HFFc6 (cell line): ENCODE results near the gene DALRD3. TPM values are rescaled to one million over a fixed set of nuclear protein-coding genes. Genes with fewer than 3 reads are reported as not detected.

Experiments
- DNase-seq: peaks from one replicate; pipeline ENCODE4 v3.0.0-alpha.2; 2018
- H3K27ac Mint-ChIP-seq: 2 replicates; pipeline ENCODE4 v1.8.0; 2020; ENCODE audit warnings: mild to moderate bottlenecking, mixed read lengths
- H3K27me3 Mint-ChIP-seq: 2 replicates; pipeline ENCODE4 v1.8.0; 2021; ENCODE audit warnings: mild to moderate bottlenecking, moderate library complexity, mixed read lengths; ENCODE audit not compliant: insufficient read depth
- H3K36me3 Mint-ChIP-seq: 2 replicates; pipeline ENCODE4 v1.8.0; 2021; ENCODE audit warnings: low read depth, mixed read lengths
- H3K4me1 Mint-ChIP-seq: 2 replicates; pipeline ENCODE4 v1.8.0; 2020; ENCODE audit warnings: low read depth, mixed read lengths
- H3K4me3 Mint-ChIP-seq: 2 replicates; pipeline ENCODE4 v1.8.0; 2020; ENCODE audit warnings: mild to moderate bottlenecking, moderate library complexity, mixed read lengths
- H3K9me3 Mint-ChIP-seq: 2 replicates; pipeline ENCODE4 v1.8.0; 2020; ENCODE audit warnings: mild to moderate bottlenecking, mixed read lengths
- CTCF ChIP-seq: fragments of 200-600 bp; sonication (generic); IDR thresholded peaks from 2 replicates; pipeline ENCODE4 v1.5.0; 2021; ENCODE audit warnings: antibody characterized with exemption, mild to moderate bottlenecking
- total RNA-seq, 6 experiments: library from RNA; stranded (reverse); fragmentation: NEBNext Ultra II Directional; extraction: Animal tissue kit (Norgen Biotek cat#: 25700); gene quantifications; 2 replicates in 1 of 6; 3 replicates in 5 of 6; pipeline ENCODE4 v1.2.3, GENCODE V29; 2021

Gene DALRD3
- total RNA-seq, 6 experiments from 2014 or later, result 25.3 to 33.9 (median 29.5) TPM

- no peak for TF ChIP-seq CTCF
- peaks cover 5% of the 10 kb centered on the region for H3K27me3 Mint-ChIP-seq
- no peak for DNase-seq
- no peak overlapping the region for H3K4me3 Mint-ChIP-seq
- H3K27ac Mint-ChIP-seq, result no peak overlapping the region
- peaks cover 19% of the 10 kb centered on the region for H3K36me3 Mint-ChIP-seq
- H3K4me1 Mint-ChIP-seq, result peaks cover 15% of the 10 kb centered on the region
- no peaks in the 10 kb centered on the region for H3K9me3 Mint-ChIP-seq
Measured at GRCh38 chr3:49035281-49035680, 16.9 kb upstream of the DALRD3 start.

- peaks cover 5% of the 10 kb centered on the region for H3K27me3 Mint-ChIP-seq
- H3K4me3 Mint-ChIP-seq, result no peak overlapping the region
- no peaks in the 10 kb centered on the region for H3K9me3 Mint-ChIP-seq
- H3K27ac Mint-ChIP-seq, result no peak overlapping the region; the same call in 1 of the 2 replicates
- peaks cover 19% of the 10 kb centered on the region for H3K36me3 Mint-ChIP-seq
- H3K4me1 Mint-ChIP-seq, result peaks cover 18% of the 10 kb centered on the region
- DNase-seq, result no peak
- no peak for TF ChIP-seq CTCF
Measured at GRCh38 chr3:49034650-49035049, 16.3 kb upstream of the DALRD3 start.

- peak overlapping the region; percentile 23 for H3K27ac Mint-ChIP-seq
- H3K9me3 Mint-ChIP-seq, result peaks cover 3% of the 10 kb centered on the region; the same call in 1 of the 2 replicates
- H3K4me1 Mint-ChIP-seq, result peaks cover 36% of the 10 kb centered on the region
- H3K27me3 Mint-ChIP-seq, result peaks cover 11% of the 10 kb centered on the region
- no peak for DNase-seq
- TF ChIP-seq CTCF, result no peak
- no peak overlapping the region for H3K4me3 Mint-ChIP-seq
- H3K36me3 Mint-ChIP-seq, result peaks cover 35% of the 10 kb centered on the region
Measured at GRCh38 chr3:49032646-49033304, 14.4 kb upstream of the DALRD3 start.

- no peak overlapping the region for H3K4me3 Mint-ChIP-seq
- H3K9me3 Mint-ChIP-seq, result peaks cover 3% of the 10 kb centered on the region; the same call in 1 of the 2 replicates
- H3K4me1 Mint-ChIP-seq, result peaks cover 55% of the 10 kb centered on the region
- no peak for DNase-seq
- peaks cover 58% of the 10 kb centered on the region for H3K36me3 Mint-ChIP-seq
- no peak for TF ChIP-seq CTCF
- peak overlapping the region; percentile 92 for H3K27ac Mint-ChIP-seq
- peaks cover 16% of the 10 kb centered on the region for H3K27me3 Mint-ChIP-seq
Measured at GRCh38 chr3:49030321-49030720, 11.9 kb upstream of the DALRD3 start.

- Mint-ChIP-seq H3K27me3 (peaks cover 14% of the 10 kb centered on the region), H3K36me3 (peaks cover 57% of the 10 kb centered on the region), H3K4me1 (peaks cover 63% of the 10 kb centered on the region), H3K4me3 (peak overlapping the region; percentile 95), H3K9me3 (peaks cover 3% of the 10 kb centered on the region; the same call in 1 of the 2 replicates), H3K27ac (peak overlapping the region; percentile 92)
- no peak for DNase-seq
- no peak for TF ChIP-seq CTCF
Measured at GRCh38 chr3:49029563-49029884, 11.1 kb upstream of the DALRD3 start.
